Gastroesophageal sphincter (tissue), 3 donors: ENCODE measurements around the gene IFI30.

ENCODE experiments used
- CTCF ChIP-seq, 4 experiments: fragments of 200-600 bp in 2 of 4; fragments of 450-650 bp in 2 of 4; sonication (generic) in 1 of 4; IDR thresholded peaks; one replicate each; pipeline ENCODE4 v1.5.1; 2017 to 2019; ENCODE audit warnings: antibody characterized with exemption in 4 of 4, mild to moderate bottlenecking in 2 of 4, moderate library complexity in 2 of 4
- EP300 ChIP-seq: sonication (generic); formaldehyde crosslinking; IDR thresholded peaks from one replicate; pipeline ENCODE4 v1.6.1; 2017; ENCODE audit warnings: antibody characterized with exemption, mild to moderate bottlenecking
- POLR2A ChIP-seq, 2 donors: fragments of 450-650 bp; IDR thresholded peaks; one replicate each; pipeline ENCODE4 v1.6.1; 2017; ENCODE audit warnings: antibody characterized with exemption in 2 of 2, mild to moderate bottlenecking in 2 of 2, moderate library complexity in 1 of 2
- POLR2AphosphoS5 ChIP-seq: sonication (generic); formaldehyde crosslinking; IDR thresholded peaks from one replicate; pipeline ENCODE4 v1.6.1; 2017; ENCODE audit warnings: antibody characterized with exemption

DNA sequence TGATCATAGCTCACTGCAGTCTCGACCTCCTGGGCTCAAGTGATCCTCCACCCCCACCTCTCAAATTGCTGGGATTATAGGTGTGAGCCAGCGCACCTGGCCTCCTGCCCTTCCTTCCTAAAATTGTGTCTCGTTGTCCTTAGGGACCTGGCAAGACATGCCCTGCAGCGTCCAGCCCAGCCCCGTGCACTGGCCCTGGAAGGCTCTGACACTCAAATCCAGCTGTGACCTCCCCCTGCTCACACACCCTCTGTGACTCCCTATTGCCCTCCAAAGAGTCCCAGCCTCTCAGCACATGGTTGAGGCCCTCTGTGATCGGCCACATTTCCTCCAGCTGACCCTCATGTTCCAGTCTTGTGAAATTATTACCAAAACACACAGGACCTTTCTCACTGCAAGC lies 24.3 kb downstream of the IFI30 start:
- no peak for TF ChIP-seq CTCF (IDR thresholded peaks at IDR 0.05)
- TF ChIP-seq POLR2AphosphoS5: no peak
- no peak for TF ChIP-seq EP300
- TF ChIP-seq POLR2A (IDR thresholded peaks at IDR 0.05): no peak
